Rectal smooth muscle tissue (tissue), 1 donor: ENCODE data around the gene TSPAN11.

Source experiments
- H3K27ac ChIP-seq: one replicate; pipeline ENCODE4 v1.7.0; 2013; ENCODE audit warnings: low read depth, low read length, inconsistent platforms
- H3K27me3 ChIP-seq: one replicate; pipeline ENCODE4 v1.7.0; 2013; ENCODE audit warnings: low read length; ENCODE audit not compliant: control insufficient read depth, insufficient read depth
- H3K36me3 ChIP-seq: one replicate; pipeline ENCODE4 v1.7.0; 2013; ENCODE audit warnings: low read length; ENCODE audit not compliant: control insufficient read depth, insufficient read depth
- H3K4me1 ChIP-seq: one replicate; pipeline ENCODE4 v1.7.0; 2013; ENCODE audit warnings: low read length; ENCODE audit not compliant: control insufficient read depth, insufficient read depth
- H3K4me3 ChIP-seq: one replicate; pipeline ENCODE4 v1.7.0; 2013; ENCODE audit warnings: low read length
- H3K9ac ChIP-seq: one replicate; pipeline ENCODE4 v1.7.0; 2013; ENCODE audit warnings: low read length

The TSPAN11 gene

DNA sequence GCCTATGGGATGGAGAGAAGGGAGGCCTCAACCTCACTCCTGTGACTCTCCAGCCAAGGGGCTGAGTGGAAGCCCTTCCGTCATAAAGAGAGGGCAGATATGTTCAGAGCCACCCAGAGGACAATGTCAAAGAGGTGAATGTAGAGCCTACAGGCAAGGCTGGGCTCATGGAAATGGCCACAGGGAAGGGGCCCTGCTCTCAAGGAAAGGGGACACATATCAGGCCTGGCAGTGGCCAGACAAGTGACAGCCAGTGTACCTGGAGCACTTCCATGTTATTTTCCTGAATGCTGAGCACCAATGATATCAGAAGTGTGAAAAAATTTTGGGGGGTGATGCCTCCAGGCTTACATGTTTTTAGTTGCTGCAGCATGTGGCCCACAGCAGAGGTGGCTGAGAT lies 110.5 kb downstream of the TSPAN11 start:
- H3K27ac ChIP-seq: no peak overlapping the region
- no peak overlapping the region for H3K4me3 ChIP-seq
- H3K36me3 ChIP-seq: no peaks in the 10 kb centered on the region
- no peaks in the 10 kb centered on the region for H3K27me3 ChIP-seq
- H3K4me1 ChIP-seq: no peaks in the 10 kb centered on the region
- H3K9ac ChIP-seq: no peak overlapping the region

DNA sequence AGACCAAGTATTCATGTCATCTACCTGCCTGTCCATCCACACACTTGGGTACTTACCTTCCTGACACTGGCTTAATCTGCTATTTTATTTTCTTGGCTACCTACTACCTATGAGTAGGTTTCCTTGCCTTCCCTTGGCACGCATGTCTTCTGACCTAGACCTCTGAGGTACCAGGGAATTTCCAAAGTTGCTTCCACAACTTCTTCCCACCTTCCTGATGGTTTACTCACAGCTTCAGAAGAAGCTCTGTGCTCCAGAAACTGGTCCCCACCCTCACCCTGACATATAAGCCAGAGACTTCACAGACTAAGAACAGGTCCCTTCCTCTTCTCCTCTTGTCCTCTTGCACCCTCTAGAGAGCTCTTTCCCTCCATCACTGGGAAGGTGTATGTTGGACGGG lies 111.4 kb downstream of the TSPAN11 start:
- no peaks in the 10 kb centered on the region for H3K27me3 ChIP-seq
- H3K27ac ChIP-seq: no peak overlapping the region
- H3K4me1 ChIP-seq: no peaks in the 10 kb centered on the region
- no peak overlapping the region for H3K9ac ChIP-seq
- H3K4me3 ChIP-seq: no peak overlapping the region
- H3K36me3 ChIP-seq: no peaks in the 10 kb centered on the region

GRCh38 chr12:31041033-31041564 lies 114.6 kb downstream of the TSPAN11 start:
- Histone ChIP-seq H3K27me3 (no peaks in the 10 kb centered on the region), H3K27ac (no peak overlapping the region), H3K36me3 (no peaks in the 10 kb centered on the region), H3K9ac (no peak overlapping the region), H3K4me3 (no peak overlapping the region), H3K4me1 (no peaks in the 10 kb centered on the region)
